ENCODE measurements around the gene TSPO. TPM values are rescaled to one million over a fixed set of nuclear protein-coding genes. Genes with fewer than 3 reads are reported as not detected.

The TSPO gene
- total and polyA plus RNA-seq, 2 of the 8 experiments (the other 6 are each of a cell fraction or from before 2014, with no cell fraction given) = 19.9 to 51.5 TPM

DNA sequence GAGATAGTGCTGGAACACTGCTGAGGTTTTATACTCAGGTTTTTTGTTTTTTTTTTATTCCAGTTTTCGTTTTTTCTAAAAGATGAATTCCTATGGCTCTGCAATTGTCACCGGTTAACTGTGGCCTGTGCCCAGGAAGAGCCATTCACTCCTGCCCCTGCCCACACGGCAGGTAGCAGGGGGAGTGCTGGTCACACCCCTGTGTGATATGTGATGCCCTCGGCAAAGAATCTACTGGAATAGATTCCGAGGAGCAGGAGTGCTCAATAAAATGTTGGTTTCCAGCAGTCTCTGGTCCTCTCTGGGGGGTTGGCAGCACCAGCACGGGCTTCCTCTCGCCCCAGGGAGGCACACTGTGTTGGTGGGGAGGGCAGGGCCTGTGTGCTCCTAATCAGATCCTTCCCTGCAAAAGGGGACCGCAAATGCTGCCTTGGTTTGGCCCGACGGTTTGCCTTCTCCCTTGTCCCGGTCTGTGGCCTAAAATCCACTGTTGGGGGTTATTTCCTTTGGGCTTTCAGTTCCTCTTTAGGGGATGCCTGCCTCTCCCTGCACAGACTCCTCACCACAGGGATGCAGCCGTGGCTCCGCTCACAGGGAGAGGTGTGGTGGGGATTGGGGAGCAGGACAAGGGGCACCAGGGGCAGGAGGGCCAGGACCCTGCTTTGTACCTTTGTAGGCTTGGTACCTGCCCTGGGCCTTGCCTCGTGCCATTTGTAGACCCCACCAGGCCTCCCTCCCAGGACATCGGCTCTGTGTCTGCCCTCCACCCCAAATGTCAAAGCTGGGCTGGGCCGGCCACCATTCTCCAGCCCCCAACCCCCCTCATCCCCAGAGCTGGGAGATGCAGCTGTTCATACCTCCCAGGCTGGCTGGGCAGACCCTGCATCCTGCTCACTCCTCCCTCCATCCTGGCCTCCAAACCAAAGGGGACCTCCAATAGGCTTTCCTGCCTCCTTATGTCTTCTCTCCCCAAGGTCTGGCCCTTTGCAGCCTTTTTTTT, 21.6 kb upstream of the TSPO start:
- peaks cover 3 to 17% of the 10 kb centered on the region in 2 experiments for H4K20me1 ChIP-seq (replicated peaks in 1 of 2; ENCODE audit: control insufficient read depth in 1 of 2, insufficient read depth in 2 of 2, low read length in 2 of 2)
- no peak overlapping the region for H4K91ac ChIP-seq (replicated peaks; ENCODE audit: insufficient read length, low read length)
- H2BK15ac ChIP-seq (ENCODE audit: low read length) = no peak overlapping the region
- H4K8ac ChIP-seq (ENCODE audit: extremely low read depth, insufficient read depth, low read length) = peak overlapping the region; percentile 29; the same call in 1 of the 2 replicates
- no peak overlapping the region for H3K23ac ChIP-seq (ENCODE audit: insufficient read length)
- H2BK120ac ChIP-seq (replicated peaks; ENCODE audit: low read depth, low read length) = no peak overlapping the region
- no peaks in the 10 kb centered on the region for H3K79me2 ChIP-seq (ENCODE audit: control insufficient read depth in 1 of 2, insufficient read depth in 2 of 2, low read length in 2 of 2)
- no peak overlapping the region for H2AK5ac ChIP-seq (ENCODE audit: low read depth, low read length)
- no peak overlapping the region for H2BK20ac ChIP-seq (ENCODE audit: low read length)
- no peak overlapping the region for H3K4me3 ChIP-seq (ENCODE audit: extremely low read depth in 1 of 4, insufficient read depth in 2 of 4, low read depth in 3 of 4, low read length in 4 of 4)
- H3K56ac ChIP-seq (replicated peaks; ENCODE audit: insufficient read length, low read depth, low read length) = no peak overlapping the region
- ChIA-PET CTCF (ENCODE audit: partially characterized antibody) (interaction anchor here (0.6 to 1.6 kb wide), 2 partner anchors 69 to 1150 kb away, joined by 3 read pairs; no protein-coding TSS in a partner anchor), POLR2A (ENCODE audit: partially characterized antibody) (interaction anchor here (0.6 kb wide), 1 partner anchor 20 kb away, joined by 3 read pairs; no protein-coding TSS in a partner anchor)
- no peak overlapping the region for H3K9ac ChIP-seq (replicated peaks in 1 of 4; ENCODE audit: extremely low read depth in 1 of 4, low read depth in 3 of 4, low read length in 3 of 4)
- H3K9me3 ChIP-seq (ENCODE audit: insufficient read depth in 2 of 2, low read depth in 1 of 2, low read length in 1 of 2) = no peaks in the 10 kb centered on the region
- no peak overlapping the region for H3K18ac ChIP-seq (ENCODE audit: extremely low read depth, low read length)
- H3K4me2 ChIP-seq (ENCODE audit: insufficient read depth in 1 of 2, low read depth in 2 of 2, low read length in 2 of 2) = peak overlapping the region in 1 of 2 experiments; percentile 42; a peak in 2 of 4 replicates
- H2AFZ ChIP-seq (ENCODE audit: low read length) = no peak overlapping the region
- H2BK12ac ChIP-seq (ENCODE audit: low read depth, low read length) = no peak overlapping the region
- H3K27ac ChIP-seq (ENCODE audit: low read depth, low read length) = no peak overlapping the region
- no peak overlapping the region for H3K4ac ChIP-seq (replicated peaks; ENCODE audit: insufficient read length, low read depth, low read length)
- peaks cover 2 to 25% (median 8%) of the 10 kb centered on the region in 4 experiments; a peak in 6 of 8 replicates for H3K36me3 ChIP-seq (ENCODE audit: control insufficient read depth in 2 of 4, insufficient read depth in 4 of 4, low read length in 3 of 4)
- H4K5ac ChIP-seq (ENCODE audit: insufficient read length, low read depth, low read length) = no peak overlapping the region
- DNase-seq (ENCODE audit: low read depth in 1 of 2, low spot score in 2 of 2) = no peak
- peaks cover 0 to 6% (median 0%) of the 10 kb centered on the region in 4 experiments; a peak in 3 of 7 replicates for H3K4me1 ChIP-seq (replicated peaks in 1 of 4; ENCODE audit: control insufficient read depth in 3 of 4, insufficient read depth in 4 of 4, low read length in 3 of 4)
- no peak for TF ChIP-seq RFX5 (IDR thresholded peaks at IDR 0.05; ENCODE audit: borderline replicate concordance, low read depth, low read length)
- no peak for TF ChIP-seq SAP30 (IDR thresholded peaks at IDR 0.05; ENCODE audit: insufficient read depth, insufficient replicate concordance, low read length)
- H3K23me2 ChIP-seq (ENCODE audit: low read depth, low read length) = no peaks in the 10 kb centered on the region
- peaks cover 5% of the 10 kb centered on the region for H3K79me1 ChIP-seq (ENCODE audit: low read depth, low read length)
- FAIRE-seq = no peak
- WGBS, 2 experiments (ENCODE audit: extremely low coverage in 1 of 2, insufficient coverage in 1 of 2, insufficient read length in 1 of 2, insufficient replicate concordance in 2 of 2, low coverage in 1 of 2, low lambda C conversion rate in 2 of 2, missing lambda C conversion rate in 1 of 2) = 82% methylated on average over 16 of the region's 16 CpGs; no CpG with 5 or more reads in 1 of the 2 experiments
- H3K14ac ChIP-seq (ENCODE audit: insufficient read length) = no peak overlapping the region
- H2BK5ac ChIP-seq (ENCODE audit: low read depth, low read length) = no peak overlapping the region; the same call in 1 of the 2 replicates
- H3K27me3 ChIP-seq (replicated peaks in 1 of 4; ENCODE audit: control insufficient read depth in 3 of 4, extremely low read depth in 1 of 4, insufficient read depth in 3 of 4, low read length in 3 of 4) = no peaks in the 10 kb centered on the region

Measured in H1 (cell line).